ENCODE data around the gene PPP1CA. TPM values are rescaled to one million over a fixed set of nuclear protein-coding genes. Genes with fewer than 3 reads are reported as not detected.
A peak's percentile ranks its signal among the peaks of the same experiment; 100 is the strongest.

Gene PPP1CA
- polyA plus RNA-seq, 3 donors = 209 to 551 (median 461) TPM

DNA sequence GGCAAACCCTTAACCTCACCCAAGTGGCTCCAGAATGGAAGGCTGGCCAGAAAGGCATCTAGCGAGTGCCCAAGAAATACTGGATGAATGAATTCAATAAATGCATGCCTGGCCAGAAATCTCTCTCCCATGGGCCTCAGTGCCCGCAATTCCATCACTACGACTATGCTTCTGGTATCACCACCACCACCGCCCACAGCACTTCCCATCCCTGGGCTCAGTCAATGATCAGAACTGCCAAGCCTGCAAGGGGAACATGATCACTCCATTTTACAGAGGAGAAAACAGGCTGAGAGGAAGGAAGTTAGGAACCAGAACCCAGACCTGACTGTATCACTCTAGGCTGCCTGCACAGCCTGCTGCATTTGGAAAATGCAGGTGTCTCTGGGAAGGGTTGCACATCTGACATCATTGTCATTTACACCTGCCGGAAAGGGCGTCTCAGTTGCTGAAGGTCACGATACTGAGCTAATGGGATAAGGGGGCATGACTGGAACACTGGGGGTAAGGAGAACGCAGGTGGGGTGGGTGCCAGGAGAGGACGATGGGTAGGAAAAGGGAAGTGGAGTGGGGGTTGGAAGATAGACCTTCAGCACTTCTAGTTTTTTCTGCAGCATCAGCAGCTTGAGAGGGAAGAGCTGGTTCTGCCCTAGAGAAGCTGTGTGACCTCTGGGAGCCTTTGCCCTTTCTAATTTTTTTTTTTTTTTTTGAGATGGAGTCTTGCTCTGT is 47.6 kb upstream of the PPP1CA start:
- Histone ChIP-seq H3K4me2 (replicated peaks; ENCODE audit: extremely low read depth, low read length, poor library complexity, severe bottlenecking) (peak overlapping the region; percentile 40), H3K4me3 (replicated peaks in 1 of 3; ENCODE audit: low read depth in 2 of 3, low read length in 3 of 3) (no peak overlapping the region), H3K27me3 (ENCODE audit: control insufficient read depth in 2 of 2, insufficient read depth in 2 of 2, low read length in 2 of 2) (no peaks in the 10 kb centered on the region), H3K9ac (ENCODE audit: insufficient read depth, low read length, poor library complexity, severe bottlenecking) (no peak overlapping the region), H3K27ac (ENCODE audit: low read depth in 1 of 2, low read length in 2 of 2) (peak overlapping the region; percentile 24 to 42), H2AFZ (ENCODE audit: insufficient read depth, low read depth, low read length, poor library complexity, severe bottlenecking) (no peak overlapping the region), H3K4me1 (ENCODE audit: control insufficient read depth in 1 of 2, insufficient read depth in 2 of 2, low read length in 2 of 2) (peaks cover 32 to 49% of the 10 kb centered on the region in 2 donors), H4K20me1 (ENCODE audit: insufficient read depth, low read length) (no peaks in the 10 kb centered on the region), H3K36me3 (replicated peaks in 1 of 2; ENCODE audit: control insufficient read depth in 1 of 2, insufficient read depth in 2 of 2, low read length in 2 of 2) (no peaks in the 10 kb centered on the region), H3K9me3 (replicated peaks in 1 of 2; ENCODE audit: control insufficient read depth in 1 of 2, insufficient read depth in 1 of 2, low read length in 2 of 2) (no peaks in the 10 kb centered on the region), H3K79me2 (ENCODE audit: insufficient read depth, low read length) (no peaks in the 10 kb centered on the region)
- peak; percentile 42 to 63 (median 47) for DNase-seq
- Mint-ChIP-seq H3K36me3 (peaks cover 3% of the 10 kb centered on the region in 2 donors), H3K9me3 (no peaks in the 10 kb centered on the region), H3K27ac (peak overlapping the region; percentile 12 to 86 (median 80)), H3K27me3 (ENCODE audit: low read depth in 3 of 3) (peaks cover 3 to 4% (median 3%) of the 10 kb centered on the region in 3 donors), H3K4me1 (peaks cover 36% of the 10 kb centered on the region), H3K4me3 (peak overlapping the region in 1 of 2 donors; percentile 43)
- TF ChIP-seq, protein P1, sequence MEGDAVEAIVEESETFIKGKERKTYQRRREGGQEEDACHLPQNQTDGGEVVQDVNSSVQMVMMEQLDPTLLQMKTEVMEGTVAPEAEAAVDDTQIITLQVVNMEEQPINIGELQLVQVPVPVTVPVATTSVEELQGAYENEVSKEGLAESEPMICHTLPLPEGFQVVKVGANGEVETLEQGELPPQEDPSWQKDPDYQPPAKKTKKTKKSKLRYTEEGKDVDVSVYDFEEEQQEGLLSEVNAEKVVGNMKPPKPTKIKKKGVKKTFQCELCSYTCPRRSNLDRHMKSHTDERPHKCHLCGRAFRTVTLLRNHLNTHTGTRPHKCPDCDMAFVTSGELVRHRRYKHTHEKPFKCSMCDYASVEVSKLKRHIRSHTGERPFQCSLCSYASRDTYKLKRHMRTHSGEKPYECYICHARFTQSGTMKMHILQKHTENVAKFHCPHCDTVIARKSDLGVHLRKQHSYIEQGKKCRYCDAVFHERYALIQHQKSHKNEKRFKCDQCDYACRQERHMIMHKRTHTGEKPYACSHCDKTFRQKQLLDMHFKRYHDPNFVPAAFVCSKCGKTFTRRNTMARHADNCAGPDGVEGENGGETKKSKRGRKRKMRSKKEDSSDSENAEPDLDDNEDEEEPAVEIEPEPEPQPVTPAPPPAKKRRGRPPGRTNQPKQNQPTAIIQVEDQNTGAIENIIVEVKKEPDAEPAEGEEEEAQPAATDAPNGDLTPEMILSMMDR (IDR thresholded peaks at IDR 0.05) = no peak
- 54% methylated on average over 7 of the region's 9 CpGs for WGBS (ENCODE audit: insufficient coverage)
- intact Hi-C loops (cut with micrococcal nuclease) = no loop called here

DNA sequence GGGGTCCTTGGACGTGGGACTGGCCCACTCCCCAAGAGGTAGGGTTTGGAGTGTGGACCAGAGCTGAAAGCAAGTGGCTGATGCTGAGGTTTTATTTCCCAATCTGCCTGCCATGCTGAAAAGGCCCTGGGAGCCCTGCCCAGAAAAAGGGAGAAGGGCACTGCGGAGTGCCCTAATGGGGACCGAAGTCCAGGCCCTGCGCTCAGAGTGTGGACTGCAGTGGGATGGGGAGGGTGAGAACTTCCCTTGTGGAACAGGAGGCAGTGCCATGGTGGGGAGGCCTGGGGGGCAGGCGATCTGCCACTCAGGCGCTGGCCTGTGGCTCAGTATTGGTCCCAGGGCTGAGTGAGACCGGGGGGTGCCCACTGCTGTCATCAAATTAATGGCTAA is 46.6 kb upstream of the PPP1CA start:
- peaks cover 41% of the 10 kb centered on the region for H3K4me1 Mint-ChIP-seq
- intact Hi-C loops (cut with micrococcal nuclease) = no loop called here
- peaks cover 3% of the 10 kb centered on the region in 2 donors for H3K36me3 Mint-ChIP-seq
- Histone ChIP-seq H3K27ac (ENCODE audit: low read depth in 1 of 2, low read length in 2 of 2) (no peak overlapping the region), H3K36me3 (replicated peaks in 1 of 2; ENCODE audit: control insufficient read depth in 1 of 2, insufficient read depth in 2 of 2, low read length in 2 of 2) (no peaks in the 10 kb centered on the region), H3K27me3 (ENCODE audit: control insufficient read depth in 2 of 2, insufficient read depth in 2 of 2, low read length in 2 of 2) (no peaks in the 10 kb centered on the region), H3K4me1 (ENCODE audit: control insufficient read depth in 1 of 2, insufficient read depth in 2 of 2, low read length in 2 of 2) (peaks cover 38 to 56% of the 10 kb centered on the region in 2 donors), H3K79me2 (ENCODE audit: insufficient read depth, low read length) (no peaks in the 10 kb centered on the region), H3K4me3 (replicated peaks in 1 of 3; ENCODE audit: low read depth in 2 of 3, low read length in 3 of 3) (no peak overlapping the region), H4K20me1 (ENCODE audit: insufficient read depth, low read length) (no peaks in the 10 kb centered on the region), H3K9me3 (replicated peaks in 1 of 2; ENCODE audit: control insufficient read depth in 1 of 2, insufficient read depth in 1 of 2, low read length in 2 of 2) (no peaks in the 10 kb centered on the region), H3K9ac (ENCODE audit: insufficient read depth, low read length, poor library complexity, severe bottlenecking) (no peak overlapping the region), H2AFZ (ENCODE audit: insufficient read depth, low read depth, low read length, poor library complexity, severe bottlenecking) (no peak overlapping the region), H3K4me2 (replicated peaks; ENCODE audit: extremely low read depth, low read length, poor library complexity, severe bottlenecking) (no peak overlapping the region)
- H3K27me3 Mint-ChIP-seq (ENCODE audit: low read depth in 3 of 3) = peaks cover 3 to 4% (median 3%) of the 10 kb centered on the region in 3 donors
- no peak overlapping the region for H3K27ac Mint-ChIP-seq
- H3K9me3 Mint-ChIP-seq = no peaks in the 10 kb centered on the region
- TF ChIP-seq, protein P1 (IDR thresholded peaks at IDR 0.05) = no peak
- 96% methylated on average over 5 of the region's 7 CpGs for WGBS (ENCODE audit: insufficient coverage)
- no peak for DNase-seq
- H3K4me3 Mint-ChIP-seq = no peak overlapping the region

Measured in CD14-positive monocyte (primary cell).